Stomach (tissue), 4 donors: ENCODE results near the gene KPNB1.

Experiments
- CTCF ChIP-seq, 7 experiments: fragments of 450-650 bp in 4 of 7; fragments of 200-600 bp in 3 of 7; sonication (generic) in 3 of 7; IDR thresholded peaks; one replicate each; pipeline ENCODE4 v1.5.1; 2016 to 2019; ENCODE audit warnings: antibody characterized with exemption in 7 of 7, control low read depth in 2 of 7, mild to moderate bottlenecking in 1 of 7
- EP300 ChIP-seq: sonication (generic); formaldehyde crosslinking; IDR thresholded peaks from one replicate; pipeline ENCODE4 v1.6.1; 2017; ENCODE audit warnings: antibody characterized with exemption
- POLR2AphosphoS5 ChIP-seq, 3 donors: sonication (generic); formaldehyde crosslinking; IDR thresholded peaks; one replicate each; pipeline ENCODE4 v1.6.1; 2016; ENCODE audit warnings: antibody characterized with exemption in 3 of 3

DNA sequence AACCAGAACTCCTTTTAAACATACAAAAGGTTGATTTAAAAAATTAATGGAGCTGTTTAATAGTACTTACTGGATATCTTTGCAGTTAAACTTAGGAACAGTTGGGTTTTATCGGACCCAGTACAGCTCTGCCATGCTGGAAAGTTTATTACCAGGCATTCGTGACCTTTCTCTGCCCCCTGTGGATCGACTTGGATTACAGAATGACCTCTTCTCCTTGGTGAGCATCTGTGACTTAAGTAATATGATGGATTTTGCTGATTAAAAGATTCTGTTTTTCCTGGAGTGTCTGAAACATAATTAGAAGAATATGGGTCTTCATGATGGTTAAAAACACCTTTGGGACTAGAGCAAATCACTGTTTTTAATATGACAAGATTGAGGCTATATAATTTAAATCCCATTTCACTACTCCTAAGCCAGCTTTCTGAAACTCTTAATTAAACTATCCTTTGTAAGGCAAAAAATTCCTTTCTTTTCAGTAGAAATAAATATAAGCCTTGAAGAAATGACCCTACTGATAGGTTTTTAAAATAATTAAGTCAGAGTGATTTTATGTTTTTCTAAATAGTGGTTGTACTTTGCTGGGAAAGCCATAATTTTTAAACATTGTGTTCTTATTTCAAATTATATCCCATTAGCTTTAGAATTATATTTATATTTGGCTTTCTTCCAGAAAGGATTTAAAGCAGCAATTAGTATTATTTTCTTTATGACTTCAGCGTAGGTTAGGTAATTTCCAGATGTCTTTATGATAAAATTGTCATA is 45.7 kb upstream of the KPNB1 start:
- TF ChIP-seq CTCF (IDR thresholded peaks at IDR 0.05) (no peak), POLR2AphosphoS5 (IDR thresholded peaks at IDR 0.05) (no peak), EP300 (no peak)
